ENCODE results near the gene SSBP2. TPM values are rescaled to one million over a fixed set of nuclear protein-coding genes. Genes with fewer than 3 reads are reported as not detected.

The SSBP2 gene
- total RNA-seq, 1 donor from 2014 or later = 85.8 TPM

- Mint-ChIP-seq H3K27ac (no peak overlapping the region), H3K9me3 (no peaks in the 10 kb centered on the region), H3K27me3 (ENCODE audit: low read depth) (no peaks in the 10 kb centered on the region), H3K4me3 (no peak overlapping the region), H3K36me3 (peaks cover 6% of the 10 kb centered on the region), H3K4me1 (peaks cover 3% of the 10 kb centered on the region)
- TF ChIP-seq CTCF (IDR thresholded peaks at IDR 0.05; ENCODE audit: unreplicated experiment) = no peak
- no peak for DNase-seq (ENCODE audit: low spot score in 2 of 2, unreplicated experiment in 2 of 2)
Observed at GRCh38 chr5:81530919-81531318, 220.0 kb downstream of the SSBP2 start.

GRCh38 chr5:81525690-81526089, 225.2 kb downstream of the SSBP2 start:
- Mint-ChIP-seq H3K4me1 (no peaks in the 10 kb centered on the region), H3K9me3 (no peaks in the 10 kb centered on the region), H3K27me3 (ENCODE audit: low read depth) (no peaks in the 10 kb centered on the region), H3K36me3 (peaks cover 3% of the 10 kb centered on the region), H3K27ac (no peak overlapping the region), H3K4me3 (no peak overlapping the region)
- no peak for DNase-seq (ENCODE audit: low spot score in 2 of 2, unreplicated experiment in 2 of 2)
- TF ChIP-seq CTCF (IDR thresholded peaks at IDR 0.05; ENCODE audit: unreplicated experiment) = no peak

GRCh38 chr5:81524015-81524414, 226.9 kb downstream of the SSBP2 start:
- no peak overlapping the region for H3K27ac Mint-ChIP-seq
- DNase-seq (ENCODE audit: low spot score in 2 of 2, unreplicated experiment in 2 of 2) = no peak

GRCh38 chr5:81522571-81522970, 228.3 kb downstream of the SSBP2 start:
- H3K4me3 Mint-ChIP-seq = no peak overlapping the region
- no peaks in the 10 kb centered on the region for H3K27me3 Mint-ChIP-seq (ENCODE audit: low read depth)
- DNase-seq (ENCODE audit: low spot score in 2 of 2, unreplicated experiment in 2 of 2) = no peak
- no peaks in the 10 kb centered on the region for H3K9me3 Mint-ChIP-seq
- no peak overlapping the region for H3K27ac Mint-ChIP-seq
- no peaks in the 10 kb centered on the region for H3K36me3 Mint-ChIP-seq
- no peaks in the 10 kb centered on the region for H3K4me1 Mint-ChIP-seq
- no peak for TF ChIP-seq CTCF (IDR thresholded peaks at IDR 0.05; ENCODE audit: unreplicated experiment)

More at GRCh38 chr5:81524015-81524414, 226.9 kb downstream of the SSBP2 start:
- TF ChIP-seq CTCF (IDR thresholded peaks at IDR 0.05; ENCODE audit: unreplicated experiment) = no peak
- Mint-ChIP-seq H3K27me3 (ENCODE audit: low read depth) (no peaks in the 10 kb centered on the region), H3K9me3 (no peaks in the 10 kb centered on the region), H3K36me3 (no peaks in the 10 kb centered on the region), H3K4me1 (no peaks in the 10 kb centered on the region), H3K4me3 (no peak overlapping the region)

GRCh38 chr5:81520769-81521168, 230.1 kb downstream of the SSBP2 start:
- Mint-ChIP-seq H3K4me3 (no peak overlapping the region), H3K4me1 (no peaks in the 10 kb centered on the region), H3K27me3 (ENCODE audit: low read depth) (no peaks in the 10 kb centered on the region), H3K9me3 (no peaks in the 10 kb centered on the region), H3K36me3 (no peaks in the 10 kb centered on the region), H3K27ac (no peak overlapping the region)
- TF ChIP-seq CTCF (IDR thresholded peaks at IDR 0.05; ENCODE audit: unreplicated experiment) = no peak
- DNase-seq (ENCODE audit: low spot score in 2 of 2, unreplicated experiment in 2 of 2) = no peak

All from mesothelial cell of epicardium (in vitro differentiated cells).